OCI-LY7 (cell line): Measurements from ENCODE around the gene TAOK1.

Experiments used
- EZH2phosphoT487 ChIP-seq: fragments of 200-600 bp; sonication (generic); IDR thresholded peaks from 2 replicates; pipeline ENCODE4 v1.6.1; 2018; ENCODE audit warnings: low read depth, borderline replicate concordance, mild to moderate bottlenecking, mixed run types, antibody characterized with exemption, low read length, moderate library complexity, mixed read lengths
- TF ChIP-seq, protein P1 (sequence below): fragments of 200-600 bp; sonication (generic); conservative IDR thresholded peaks from 2 replicates; pipeline ENCODE4 v1.5.1; 2014; ENCODE audit warnings: mild to moderate bottlenecking, antibody characterized with exemption, low read length, moderate library complexity, mixed read lengths

GRCh38 chr17:29433541-29433940 is 43.4 kb downstream of the TAOK1 start:
- TF ChIP-seq, protein P1, sequence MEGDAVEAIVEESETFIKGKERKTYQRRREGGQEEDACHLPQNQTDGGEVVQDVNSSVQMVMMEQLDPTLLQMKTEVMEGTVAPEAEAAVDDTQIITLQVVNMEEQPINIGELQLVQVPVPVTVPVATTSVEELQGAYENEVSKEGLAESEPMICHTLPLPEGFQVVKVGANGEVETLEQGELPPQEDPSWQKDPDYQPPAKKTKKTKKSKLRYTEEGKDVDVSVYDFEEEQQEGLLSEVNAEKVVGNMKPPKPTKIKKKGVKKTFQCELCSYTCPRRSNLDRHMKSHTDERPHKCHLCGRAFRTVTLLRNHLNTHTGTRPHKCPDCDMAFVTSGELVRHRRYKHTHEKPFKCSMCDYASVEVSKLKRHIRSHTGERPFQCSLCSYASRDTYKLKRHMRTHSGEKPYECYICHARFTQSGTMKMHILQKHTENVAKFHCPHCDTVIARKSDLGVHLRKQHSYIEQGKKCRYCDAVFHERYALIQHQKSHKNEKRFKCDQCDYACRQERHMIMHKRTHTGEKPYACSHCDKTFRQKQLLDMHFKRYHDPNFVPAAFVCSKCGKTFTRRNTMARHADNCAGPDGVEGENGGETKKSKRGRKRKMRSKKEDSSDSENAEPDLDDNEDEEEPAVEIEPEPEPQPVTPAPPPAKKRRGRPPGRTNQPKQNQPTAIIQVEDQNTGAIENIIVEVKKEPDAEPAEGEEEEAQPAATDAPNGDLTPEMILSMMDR = no peak
- TF ChIP-seq EZH2phosphoT487 = no peak
